ENCODE results near the gene GPR171.

The GPR171 gene

GRCh38 chr3:151213881-151214280 lies 10.9 kb upstream of the GPR171 start:
- H3K4me3 ChIP-seq (replicated peaks; ENCODE audit: low read depth, low read length): no peak overlapping the region
- no peak for TF ChIP-seq CTCF (IDR thresholded peaks at IDR 0.05; ENCODE audit: low read length, missing control alignments)
- peak; percentile 26 for DNase-seq (ENCODE audit: low read depth)

- TF ChIP-seq CTCF (IDR thresholded peaks at IDR 0.05; ENCODE audit: low read length, missing control alignments): no peak
- no peak for DNase-seq (ENCODE audit: low read depth)
- H3K4me3 ChIP-seq (replicated peaks; ENCODE audit: low read depth, low read length): no peak overlapping the region
These were observed 10.1 kb upstream of the GPR171 start for GRCh38 chr3:151213151-151213550.

GRCh38 chr3:151210676-151211381 lies 7.8 kb upstream of the GPR171 start:
- peak; percentile 23 for TF ChIP-seq CTCF (IDR thresholded peaks at IDR 0.05; ENCODE audit: low read length, missing control alignments)
- no peak overlapping the region for H3K4me3 ChIP-seq (replicated peaks; ENCODE audit: low read depth, low read length)
- peak; percentile 38 for DNase-seq (ENCODE audit: low read depth)

GRCh38 chr3:151209654-151210053 lies 6.6 kb upstream of the GPR171 start:
- no peak for DNase-seq (ENCODE audit: low read depth)
- H3K4me3 ChIP-seq (replicated peaks; ENCODE audit: low read depth, low read length): no peak overlapping the region
- TF ChIP-seq CTCF (IDR thresholded peaks at IDR 0.05; ENCODE audit: low read length, missing control alignments): no peak

- H3K4me3 ChIP-seq (replicated peaks; ENCODE audit: low read depth, low read length): no peak overlapping the region
- TF ChIP-seq CTCF (IDR thresholded peaks at IDR 0.05; ENCODE audit: low read length, missing control alignments): no peak
- no peak for DNase-seq (ENCODE audit: low read depth)
These were observed 3.2 kb upstream of the GPR171 start for GRCh38 chr3:151206201-151206600.

GRCh38 chr3:151205482-151205881 lies 2.5 kb upstream of the GPR171 start:
- DNase-seq (ENCODE audit: low read depth): no peak
- no peak for TF ChIP-seq CTCF (IDR thresholded peaks at IDR 0.05; ENCODE audit: low read length, missing control alignments)
- no peak overlapping the region for H3K4me3 ChIP-seq (replicated peaks; ENCODE audit: low read depth, low read length)

All from fibroblast of pulmonary artery (primary cell).